ENCODE data around the gene LDLRAD3. TPM values are rescaled to one million over a fixed set of nuclear protein-coding genes. Genes with fewer than 3 reads are reported as not detected.

Gene LDLRAD3
- total RNA-seq, 5 donors from 2014 or later (not counting 1 experiment from before 2014, with no cell fraction given): 0.18 to 0.22 TPM; not detected in 3

GRCh38 chr11:36027731-36028130 lies 83.9 kb downstream of the LDLRAD3 start:
- Mint-ChIP-seq H3K27me3 (peaks cover 3 to 11% of the 10 kb centered on the region in 2 donors), H3K36me3 (no peaks in the 10 kb centered on the region), H3K27ac (no peak overlapping the region), H3K4me1 (no peaks in the 10 kb centered on the region), H3K4me3 (no peak overlapping the region), H3K9me3 (no peaks in the 10 kb centered on the region)
- H3K27me3 ChIP-seq (replicated peaks in 1 of 2; ENCODE audit: control insufficient read depth in 2 of 2, extremely low read depth in 1 of 2, insufficient read depth in 2 of 2, low read length in 1 of 2): peaks cover 0 to 4% of the 10 kb centered on the region in 2 experiments
- no peaks in the 10 kb centered on the region for H3K4me1 ChIP-seq (ENCODE audit: control insufficient read depth in 1 of 2, extremely low read depth in 1 of 2, insufficient read depth in 2 of 2, low read length in 2 of 2)
- ATAC-seq (replicated peaks in 1 of 4) (no peak), DNase-seq (no peak)
- H3K36me3 ChIP-seq (ENCODE audit: control insufficient read depth in 2 of 2, extremely low read depth in 1 of 2, insufficient read depth in 1 of 2, low read length in 1 of 2): no peaks in the 10 kb centered on the region
- no peak overlapping the region for H3K27ac ChIP-seq (ENCODE audit: low read length)
- 81% methylated on average over 4 of the region's 4 CpGs for WGBS (ENCODE audit: insufficient coverage)
- no peaks in the 10 kb centered on the region for H3K9me3 ChIP-seq
- ChIA-PET CTCF (no interaction called here), POLR2A (no interaction called here)
- H3K4me3 ChIP-seq (ENCODE audit: control insufficient read depth in 1 of 2, extremely low read depth in 1 of 2, low read length in 1 of 2): no peak overlapping the region

DNA sequence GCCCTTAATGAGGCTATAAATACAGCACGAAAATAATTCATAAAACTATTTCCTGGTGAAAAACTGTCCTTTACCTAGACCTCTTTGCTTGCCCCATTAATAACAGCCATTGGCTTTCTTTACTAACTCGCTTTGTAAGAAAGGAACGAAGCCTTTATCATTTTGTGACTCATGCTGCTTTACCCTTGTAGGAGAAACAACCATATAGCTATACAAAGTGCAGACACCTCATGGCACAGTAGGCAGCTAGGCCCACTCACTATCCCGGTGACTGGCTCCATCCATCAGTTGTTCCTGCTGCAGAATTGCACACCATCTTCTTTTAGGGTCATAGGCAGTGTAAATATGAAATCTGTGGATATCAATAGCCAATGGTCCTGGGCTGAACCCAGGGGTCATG lies 85.8 kb downstream of the LDLRAD3 start:
- no peaks in the 10 kb centered on the region for H3K9me3 Mint-ChIP-seq
- WGBS (ENCODE audit: insufficient coverage): 90% methylated on average over 3 of the region's 4 CpGs
- Histone ChIP-seq H3K27me3 (replicated peaks in 1 of 2; ENCODE audit: control insufficient read depth in 2 of 2, extremely low read depth in 1 of 2, insufficient read depth in 2 of 2, low read length in 1 of 2) (peaks cover 0 to 6% of the 10 kb centered on the region in 2 experiments), H3K4me1 (ENCODE audit: control insufficient read depth in 1 of 2, extremely low read depth in 1 of 2, insufficient read depth in 2 of 2, low read length in 2 of 2) (no peaks in the 10 kb centered on the region), H3K27ac (ENCODE audit: low read length) (no peak overlapping the region), H3K9me3 (no peaks in the 10 kb centered on the region), H3K36me3 (ENCODE audit: control insufficient read depth in 2 of 2, extremely low read depth in 1 of 2, insufficient read depth in 1 of 2, low read length in 1 of 2) (no peaks in the 10 kb centered on the region), H3K4me3 (ENCODE audit: control insufficient read depth in 1 of 2, extremely low read depth in 1 of 2, low read length in 1 of 2) (no peak overlapping the region)
- no peaks in the 10 kb centered on the region for H3K36me3 Mint-ChIP-seq
- H3K4me1 Mint-ChIP-seq: no peaks in the 10 kb centered on the region
- ChIA-PET POLR2A (no interaction called here), CTCF (no interaction called here)
- H3K4me3 Mint-ChIP-seq: no peak overlapping the region
- H3K27me3 Mint-ChIP-seq: peaks cover 2 to 15% of the 10 kb centered on the region in 2 donors
- no peak overlapping the region for H3K27ac Mint-ChIP-seq
- no peak for ATAC-seq (replicated peaks in 1 of 4)
- no peak for DNase-seq

DNA sequence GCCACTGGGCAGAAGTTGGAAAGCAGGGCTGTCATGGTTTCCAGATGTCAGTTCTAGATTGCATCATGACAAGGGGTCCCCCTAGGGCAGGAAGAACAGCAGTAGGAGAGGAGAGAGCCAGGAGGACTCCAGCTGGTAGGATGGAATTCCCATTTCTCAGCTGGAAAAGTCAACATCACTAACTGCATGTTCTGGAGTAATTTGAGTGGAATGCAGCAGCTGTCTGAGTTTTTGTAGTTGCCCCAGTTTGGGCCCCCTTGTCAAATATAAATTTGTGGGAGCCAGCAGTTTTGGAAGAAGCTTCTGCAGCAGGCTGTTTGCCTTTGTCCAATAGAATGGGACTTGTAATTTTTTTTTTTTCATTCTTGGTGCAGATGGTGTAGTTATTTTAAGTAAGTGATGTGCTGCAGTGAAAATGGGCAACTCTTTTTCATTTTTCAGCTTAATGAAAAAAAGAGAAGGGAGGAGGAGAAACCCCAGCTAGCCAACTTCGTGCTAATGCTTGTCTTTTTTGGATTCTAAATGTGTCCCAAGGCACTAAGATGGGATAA lies 86.9 kb downstream of the LDLRAD3 start:
- no peaks in the 10 kb centered on the region for H3K4me1 ChIP-seq (ENCODE audit: control insufficient read depth in 1 of 2, extremely low read depth in 1 of 2, insufficient read depth in 2 of 2, low read length in 2 of 2)
- H3K27me3 Mint-ChIP-seq: peaks cover 2 to 15% of the 10 kb centered on the region in 2 donors
- no peak for DNase-seq
- no peaks in the 10 kb centered on the region for H3K36me3 Mint-ChIP-seq
- POLR2A ChIA-PET: no interaction called here
- no peak overlapping the region for H3K4me3 Mint-ChIP-seq
- H3K27me3 ChIP-seq (replicated peaks in 1 of 2; ENCODE audit: control insufficient read depth in 2 of 2, extremely low read depth in 1 of 2, insufficient read depth in 2 of 2, low read length in 1 of 2): peaks cover 0 to 6% of the 10 kb centered on the region in 2 experiments
- WGBS (ENCODE audit: insufficient coverage): no CpG with 5 or more reads among the region's 1 CpG
- H3K36me3 ChIP-seq (ENCODE audit: control insufficient read depth in 2 of 2, extremely low read depth in 1 of 2, insufficient read depth in 1 of 2, low read length in 1 of 2): no peaks in the 10 kb centered on the region
- no peaks in the 10 kb centered on the region for H3K9me3 Mint-ChIP-seq
- no peak for ATAC-seq (replicated peaks in 1 of 4)
- no peaks in the 10 kb centered on the region for H3K4me1 Mint-ChIP-seq
- CTCF ChIA-PET: interaction anchor here in 1 of 2 donors (0.7 kb wide), 1 partner anchor 13 kb away, joined by 3 read pairs; no protein-coding TSS in a partner anchor
- H3K27ac ChIP-seq (ENCODE audit: low read length): no peak overlapping the region
- H3K4me3 ChIP-seq (ENCODE audit: control insufficient read depth in 1 of 2, extremely low read depth in 1 of 2, low read length in 1 of 2): no peak overlapping the region
- H3K27ac Mint-ChIP-seq: no peak overlapping the region
- H3K9me3 ChIP-seq: no peaks in the 10 kb centered on the region

DNA sequence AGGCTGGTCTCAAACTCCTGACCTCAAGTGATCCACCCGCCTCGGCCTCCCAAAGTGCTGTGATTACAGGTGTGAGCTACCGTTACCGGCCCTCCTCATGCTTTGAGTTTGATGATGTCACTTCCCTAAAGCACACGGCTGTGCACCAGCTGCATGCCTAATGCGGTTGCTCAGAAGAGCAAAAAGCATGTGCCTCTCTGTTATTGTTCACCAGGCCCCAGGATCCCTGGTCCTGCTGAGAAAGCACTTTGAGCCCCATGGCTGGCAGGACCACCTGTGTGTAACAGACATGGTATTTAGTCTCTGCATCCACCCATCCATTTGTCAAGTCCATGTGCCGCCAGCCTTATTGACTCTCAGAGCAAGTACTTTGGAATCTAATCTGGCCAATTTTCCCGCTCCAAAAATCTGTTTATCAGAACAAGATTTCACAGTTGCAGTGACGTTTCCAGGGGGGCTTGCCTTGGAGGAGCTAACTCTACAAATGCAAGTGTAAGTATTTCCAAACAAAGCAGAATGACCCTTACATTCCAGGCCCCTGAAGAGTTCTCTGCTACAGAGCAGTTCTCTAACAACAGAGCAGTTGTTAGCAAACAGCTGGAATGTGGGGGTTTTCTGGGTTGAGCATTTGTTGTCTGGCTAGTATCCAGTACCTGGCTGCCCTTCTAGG lies 89.4 kb downstream of the LDLRAD3 start:
- H3K27me3 Mint-ChIP-seq: peaks cover 2 to 4% of the 10 kb centered on the region in 2 donors
- Histone ChIP-seq H3K27me3 (replicated peaks in 1 of 2; ENCODE audit: control insufficient read depth in 2 of 2, extremely low read depth in 1 of 2, insufficient read depth in 2 of 2, low read length in 1 of 2) (peaks cover 0 to 5% of the 10 kb centered on the region in 2 experiments), H3K9me3 (no peaks in the 10 kb centered on the region), H3K4me1 (ENCODE audit: control insufficient read depth in 1 of 2, extremely low read depth in 1 of 2, insufficient read depth in 2 of 2, low read length in 2 of 2) (no peaks in the 10 kb centered on the region), H3K36me3 (ENCODE audit: control insufficient read depth in 2 of 2, extremely low read depth in 1 of 2, insufficient read depth in 1 of 2, low read length in 1 of 2) (no peaks in the 10 kb centered on the region), H3K4me3 (ENCODE audit: control insufficient read depth in 1 of 2, extremely low read depth in 1 of 2, low read length in 1 of 2) (no peak overlapping the region), H3K27ac (ENCODE audit: low read length) (no peak overlapping the region)
- ChIA-PET CTCF (interaction anchor here in 1 of 2 donors (0.5 kb wide), 1 partner anchor 19 kb away, joined by 3 read pairs; no protein-coding TSS in a partner anchor), POLR2A (no interaction called here)
- H3K4me3 Mint-ChIP-seq: no peak overlapping the region
- WGBS (ENCODE audit: insufficient coverage): 77% methylated on average over 9 of the region's 9 CpGs
- no peaks in the 10 kb centered on the region for H3K36me3 Mint-ChIP-seq
- H3K4me1 Mint-ChIP-seq: no peaks in the 10 kb centered on the region
- H3K27ac Mint-ChIP-seq: no peak overlapping the region
- H3K9me3 Mint-ChIP-seq: no peaks in the 10 kb centered on the region
- DNase-seq (no peak), ATAC-seq (replicated peaks in 1 of 4) (no peak)

GRCh38 chr11:36033936-36034335 lies 90.1 kb downstream of the LDLRAD3 start:
- 57% methylated on average over 1 of the region's 2 CpGs for WGBS (ENCODE audit: insufficient coverage)
- CTCF ChIA-PET: interaction anchor here in 1 of 2 donors (0.5 kb wide), 1 partner anchor 20 kb away, joined by 3 read pairs; no protein-coding TSS in a partner anchor

GRCh38 chr11:36034551-36035331 lies 90.9 kb downstream of the LDLRAD3 start:
- Mint-ChIP-seq H3K27me3 (peaks cover 4 to 7% of the 10 kb centered on the region in 2 donors), H3K4me1 (no peaks in the 10 kb centered on the region), H3K27ac (no peak overlapping the region), H3K36me3 (no peaks in the 10 kb centered on the region), H3K4me3 (no peak overlapping the region), H3K9me3 (no peaks in the 10 kb centered on the region)
- POLR2A ChIA-PET: no interaction called here
- Histone ChIP-seq H3K36me3 (ENCODE audit: control insufficient read depth in 2 of 2, extremely low read depth in 1 of 2, insufficient read depth in 1 of 2, low read length in 1 of 2) (no peaks in the 10 kb centered on the region), H3K9me3 (no peaks in the 10 kb centered on the region), H3K27ac (ENCODE audit: low read length) (no peak overlapping the region), H3K4me3 (ENCODE audit: control insufficient read depth in 1 of 2, extremely low read depth in 1 of 2, low read length in 1 of 2) (no peak overlapping the region), H3K4me1 (ENCODE audit: control insufficient read depth in 1 of 2, extremely low read depth in 1 of 2, insufficient read depth in 2 of 2, low read length in 2 of 2) (no peaks in the 10 kb centered on the region), H3K27me3 (replicated peaks in 1 of 2; ENCODE audit: control insufficient read depth in 2 of 2, extremely low read depth in 1 of 2, insufficient read depth in 2 of 2, low read length in 1 of 2) (peaks cover 0 to 5% of the 10 kb centered on the region in 2 experiments)
- CTCF ChIA-PET: no interaction called here
- WGBS (ENCODE audit: insufficient coverage): 92% methylated on average over 4 of the region's 11 CpGs
- DNase-seq (no peak), ATAC-seq (replicated peaks in 1 of 4) (no peak)

More at GRCh38 chr11:36033936-36034335, 90.1 kb downstream of the LDLRAD3 start:
- no peaks in the 10 kb centered on the region for H3K36me3 ChIP-seq (ENCODE audit: control insufficient read depth in 2 of 2, extremely low read depth in 1 of 2, insufficient read depth in 1 of 2, low read length in 1 of 2)
- ATAC-seq (replicated peaks in 1 of 4): no peak
- no peak for DNase-seq
- Mint-ChIP-seq H3K36me3 (no peaks in the 10 kb centered on the region), H3K27ac (no peak overlapping the region), H3K27me3 (peaks cover 2 to 4% of the 10 kb centered on the region in 2 donors), H3K4me3 (no peak overlapping the region), H3K4me1 (no peaks in the 10 kb centered on the region), H3K9me3 (no peaks in the 10 kb centered on the region)
- H3K4me3 ChIP-seq (ENCODE audit: control insufficient read depth in 1 of 2, extremely low read depth in 1 of 2, low read length in 1 of 2): no peak overlapping the region
- peaks cover 0 to 5% of the 10 kb centered on the region in 2 experiments for H3K27me3 ChIP-seq (replicated peaks in 1 of 2; ENCODE audit: control insufficient read depth in 2 of 2, extremely low read depth in 1 of 2, insufficient read depth in 2 of 2, low read length in 1 of 2)
- H3K27ac ChIP-seq (ENCODE audit: low read length): no peak overlapping the region
- no peaks in the 10 kb centered on the region for H3K4me1 ChIP-seq (ENCODE audit: control insufficient read depth in 1 of 2, extremely low read depth in 1 of 2, insufficient read depth in 2 of 2, low read length in 2 of 2)
- H3K9me3 ChIP-seq: no peaks in the 10 kb centered on the region
- POLR2A ChIA-PET: no interaction called here

Data from T-cell (primary cell).